ENCODE data around the gene SLC9A4. TPM values are rescaled to one million over a fixed set of nuclear protein-coding genes. Genes with fewer than 3 reads are reported as not detected.

The SLC9A4 gene
- total and polyA plus RNA-seq, 9 of the 15 experiments (the other 6 are each of a cell fraction or from before 2014, with no cell fraction given): 0.04 to 0.15 (median 0.04) TPM; not detected in 5

DNA sequence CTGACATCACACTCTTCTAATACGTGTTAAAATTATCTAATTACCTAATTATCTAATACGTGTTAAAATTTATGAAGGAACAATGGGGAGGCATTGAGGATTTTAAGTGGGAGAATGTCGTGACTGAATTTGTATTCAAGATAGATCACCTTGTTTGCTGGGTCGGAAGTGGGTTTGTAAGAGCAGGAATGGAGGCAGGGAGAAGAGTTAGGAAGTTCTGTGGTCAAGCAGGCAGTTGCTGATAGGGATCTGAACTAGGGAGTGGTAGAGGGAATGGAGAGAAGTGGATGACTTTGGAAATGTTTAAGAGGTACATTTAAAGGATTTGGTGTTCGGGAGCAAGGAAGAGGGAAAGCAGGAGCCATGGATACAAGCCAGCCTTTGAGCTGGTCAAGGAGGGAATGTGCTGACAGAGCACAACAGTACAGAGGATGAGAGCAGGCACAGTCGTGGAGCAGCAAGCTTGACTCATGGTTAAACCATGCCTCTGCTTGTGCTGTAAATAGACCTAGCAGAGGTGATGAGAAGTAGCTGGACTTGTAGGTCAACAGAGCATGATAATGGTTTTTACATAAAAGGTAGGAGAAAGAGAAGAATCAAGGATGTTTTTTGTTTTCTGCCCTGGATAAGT is 33.8 kb upstream of the SLC9A4 start:
- no peaks in the 10 kb centered on the region for H3K9me1 ChIP-seq (ENCODE audit: control insufficient read depth, insufficient read depth, low read length)
- H3K9me3 ChIP-seq (replicated peaks; ENCODE audit: control insufficient read depth, insufficient read depth, low read depth, low read length): no peaks in the 10 kb centered on the region
- peaks cover 9 to 26% of the 10 kb centered on the region in 2 experiments; a peak in 4 of 5 replicates for H3K4me1 ChIP-seq (replicated peaks in 1 of 2; ENCODE audit: control insufficient read depth in 2 of 2, insufficient read depth in 2 of 2, low read length in 2 of 2)
- no peaks in the 10 kb centered on the region for H4K20me1 ChIP-seq (replicated peaks; ENCODE audit: control insufficient read depth, insufficient read depth, low read length)
- peak; percentile 71 for ATAC-seq
- no peak overlapping the region for H3K9ac ChIP-seq (ENCODE audit: insufficient read depth in 1 of 2, low read depth in 2 of 2, low read length in 2 of 2)
- no peaks in the 10 kb centered on the region for H3K27me3 ChIP-seq (ENCODE audit: control insufficient read depth in 2 of 2, insufficient read depth in 2 of 2, low read length in 2 of 2)
- H3K36me3 ChIP-seq (ENCODE audit: control insufficient read depth, insufficient read depth, low read length): no peaks in the 10 kb centered on the region
- POLR2A ChIA-PET: interaction anchor here (0.9 kb wide), 1 partner anchor 9 kb away, joined by 3 read pairs; no protein-coding TSS in a partner anchor
- H3K79me2 ChIP-seq (ENCODE audit: control insufficient read depth, insufficient read depth, low read length): no peaks in the 10 kb centered on the region
- DNase-seq (ENCODE audit: extremely low read depth in 1 of 4, low spot score in 3 of 4): peak in 1 of 4 experiments; percentile 36
- CTCF ChIA-PET (ENCODE audit: low intra/inter-chr PET ratio): interaction anchor here (0.7 kb wide), 1 partner anchor 138 kb away, joined by 3 read pairs; no protein-coding TSS in a partner anchor
- in situ Hi-C loops (cut with MboI) (no loop called here), intact Hi-C loops (cut with micrococcal nuclease) (no loop called here)
- FAIRE-seq: peak; percentile 60
- BruUV-seq (replicated peaks): no TSS peak
- 15% methylated on average over 6 of the region's 6 CpGs for WGBS (ENCODE audit: insufficient coverage, low coverage, missing lambda C conversion rate)
- peak overlapping the region; percentile 29 for H3K4me2 ChIP-seq (ENCODE audit: insufficient read depth, low read length)
- no peak overlapping the region; the same call in 2 of the 3 replicates for H3K27ac ChIP-seq (ENCODE audit: extremely low read depth, low read depth, low read length)
- H2AFZ ChIP-seq (ENCODE audit: low read depth, low read length): peak overlapping the region; percentile 67
- no peak overlapping the region for H3K4me3 ChIP-seq
- TF ChIP-seq OTX1 (CRISPR knock-in tag; IDR thresholded peaks at IDR 0.05) (0 out of 2 replicates have a peak, but pooled peaks have one; percentile 66), BMI1 (IDR thresholded peaks at IDR 0.05; ENCODE audit: low read length) (no peak), ESRRB (CRISPR knock-in tag; IDR thresholded peaks at IDR 0.05; ENCODE audit: borderline replicate concordance) (no peak), RNF2 (IDR thresholded peaks at IDR 0.05) (no peak; the same call in 1 of the 2 replicates), ELF4 (CRISPR knock-in tag; IDR thresholded peaks at IDR 0.05) (0 out of 2 replicates have a peak, but pooled peaks have one; percentile 45), GABPB1 (CRISPR knock-in tag; IDR thresholded peaks at IDR 0.05) (no peak), TAL1 (IDR thresholded peaks at IDR 0.05) (no peak), ADNP (tag; IDR thresholded peaks at IDR 0.05) (no peak), SIRT6 (IDR thresholded peaks at IDR 0.05; ENCODE audit: low read depth, low read length) (no peak), SMARCA4 (IDR thresholded peaks at IDR 0.05) (0 out of 2 replicates have a peak, but pooled peaks have one; percentile 23), DPF2 (IDR thresholded peaks at IDR 0.05) (peak; percentile 55; the same call in 1 of the 2 replicates), ZNF282 (CRISPR knock-in tag; IDR thresholded peaks at IDR 0.05) (no peak), ZNF830 (CRISPR knock-in tag; IDR thresholded peaks at IDR 0.05) (no peak), SOX6 (IDR thresholded peaks at IDR 0.05) (no peak), ZNF175 (CRISPR knock-in tag; IDR thresholded peaks at IDR 0.05; ENCODE audit: low read depth) (peak; percentile 81; the same call in 1 of the 2 replicates), FOSL1 (tag; conservative IDR thresholded peaks at IDR 0.05) (peak; percentile 50; the same call in 1 of the 2 replicates), ZBTB1 (CRISPR knock-in tag; IDR thresholded peaks at IDR 0.05; ENCODE audit: borderline replicate concordance, low read depth) (no peak), ARID2 (IDR thresholded peaks at IDR 0.05) (no peak), SIN3A (IDR thresholded peaks at IDR 0.05; ENCODE audit: borderline replicate concordance in 2 of 2, control insufficient read depth in 1 of 2, low read depth in 2 of 2, low read length in 2 of 2) (no peak), MAFG (tag; conservative IDR thresholded peaks at IDR 0.05) (peak; percentile 94), ZNF592 (IDR thresholded peaks at IDR 0.05) (no peak), ZNF780A (CRISPR knock-in tag; IDR thresholded peaks at IDR 0.05) (no peak)

All from K562 (cell line).